Neural cell (in vitro differentiated cells): ENCODE results near the gene IFIT2.

ENCODE experiments used
- SMC3 ChIP-seq: fragments of 450-650 bp; conservative IDR thresholded peaks from 2 replicates; pipeline ENCODE4 v1.6.1; 2014; ENCODE audit warnings: antibody characterized with exemption, mild to moderate bottlenecking, moderate library complexity; ENCODE audit not compliant: poor library complexity
- TAF1 ChIP-seq: IDR thresholded peaks from 2 replicates; pipeline ENCODE4 v1.6.1; 2012; ENCODE audit warnings: low read depth

- no peak for TF ChIP-seq TAF1
- no peak for TF ChIP-seq SMC3
These were observed 50.1 kb downstream of the IFIT2 start for GRCh38 chr10:89351780-89352597.
